Activated naive CD4-positive, alpha-beta T cell treated with Interleukin-2 at 50 U/mL for 16 hours (primary cell): ENCODE data around the gene VEGFC.

Source experiments
- DNase-seq: peaks from one replicate; pipeline ENCODE4 v3.0.0-alpha.2; 2020

The VEGFC gene, protein sequence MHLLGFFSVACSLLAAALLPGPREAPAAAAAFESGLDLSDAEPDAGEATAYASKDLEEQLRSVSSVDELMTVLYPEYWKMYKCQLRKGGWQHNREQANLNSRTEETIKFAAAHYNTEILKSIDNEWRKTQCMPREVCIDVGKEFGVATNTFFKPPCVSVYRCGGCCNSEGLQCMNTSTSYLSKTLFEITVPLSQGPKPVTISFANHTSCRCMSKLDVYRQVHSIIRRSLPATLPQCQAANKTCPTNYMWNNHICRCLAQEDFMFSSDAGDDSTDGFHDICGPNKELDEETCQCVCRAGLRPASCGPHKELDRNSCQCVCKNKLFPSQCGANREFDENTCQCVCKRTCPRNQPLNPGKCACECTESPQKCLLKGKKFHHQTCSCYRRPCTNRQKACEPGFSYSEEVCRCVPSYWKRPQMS

DNA sequence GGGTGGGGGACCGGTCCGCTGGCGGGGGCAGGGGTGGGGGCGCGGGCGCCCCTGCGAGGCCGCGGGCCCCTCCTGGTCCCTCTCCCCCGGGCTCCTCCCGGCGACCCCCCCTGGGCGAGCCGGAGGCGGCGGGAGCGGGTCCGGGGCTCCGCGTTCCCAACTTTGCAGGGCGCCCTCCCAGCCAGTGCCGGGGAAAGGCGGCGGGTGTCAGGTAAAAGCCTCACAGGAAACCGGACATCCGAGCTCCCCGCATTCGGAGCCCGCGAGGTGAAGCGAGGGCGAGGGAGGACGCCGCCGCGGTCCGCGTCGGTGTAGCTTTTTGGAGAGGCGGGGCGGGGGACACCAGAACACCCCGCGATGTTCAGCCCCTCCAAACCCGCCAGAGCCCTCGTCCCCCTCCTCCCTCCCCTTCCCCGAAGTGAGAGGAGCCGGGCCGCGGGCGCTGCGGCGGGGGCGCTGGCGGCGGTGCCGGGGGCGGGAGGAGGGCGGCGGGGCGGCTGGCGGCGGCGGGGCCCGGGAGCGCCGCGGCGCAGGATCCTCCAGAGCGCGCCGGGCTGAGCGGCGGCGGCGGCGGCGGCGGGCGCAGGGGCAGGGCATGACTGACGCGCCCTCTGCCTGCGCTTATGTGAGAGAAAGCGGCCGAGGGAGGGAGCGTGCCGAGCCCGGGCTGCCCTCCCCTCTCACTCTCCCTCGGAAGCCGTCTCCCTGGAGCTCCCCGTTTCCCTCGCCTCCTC, at the start of gene VEGFC:
TSS of gene VEGFC (minus strand) at position 597 of the 734 bp plus-strand sequence. CDS start 611 bp downstream, outside the sequence.
- no peak for DNase-seq

- no peak for DNase-seq
These were observed 49.0 kb upstream of the VEGFC start for GRCh38 chr4:176841711-176842112.

DNA sequence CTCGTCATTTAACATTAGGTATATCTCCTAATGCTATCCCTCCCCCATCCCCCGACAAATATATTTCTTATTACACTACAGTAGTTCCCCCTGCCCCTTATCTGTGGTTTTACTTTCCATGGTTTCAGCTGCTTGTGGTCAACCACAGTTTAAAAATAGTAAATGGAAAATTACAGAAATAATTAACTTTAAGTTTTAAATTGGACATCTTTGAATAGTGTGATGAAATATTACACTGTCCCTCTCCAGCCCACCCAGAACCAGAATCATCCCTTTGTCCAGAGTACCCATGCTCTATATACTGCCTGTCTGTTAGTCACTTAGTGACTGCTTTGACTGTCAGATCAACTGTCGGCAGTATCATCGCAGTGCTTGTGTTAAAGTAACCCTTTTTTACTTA, 47.4 kb upstream of the VEGFC start:
- DNase-seq: no peak

DNA sequence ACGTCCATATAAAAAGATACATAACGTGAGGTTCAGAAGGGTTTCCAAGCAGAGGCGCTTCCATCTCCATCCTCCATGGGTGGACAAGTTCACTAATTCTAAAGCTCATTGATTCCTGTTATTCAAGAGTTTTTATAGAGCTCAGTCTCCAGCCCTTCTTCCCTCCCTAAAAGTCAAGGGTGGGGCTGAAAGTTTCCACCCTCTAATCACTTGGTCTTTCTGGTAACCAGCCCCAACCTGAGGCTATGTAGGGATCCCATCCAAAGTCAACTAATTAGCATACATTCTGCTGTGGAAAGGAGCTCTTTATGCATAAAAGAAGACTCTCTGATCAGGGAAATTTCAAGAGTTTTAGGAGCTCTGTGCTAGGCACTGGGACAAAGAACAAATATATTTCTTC, 46.9 kb upstream of the VEGFC start:
- no peak for DNase-seq

DNA sequence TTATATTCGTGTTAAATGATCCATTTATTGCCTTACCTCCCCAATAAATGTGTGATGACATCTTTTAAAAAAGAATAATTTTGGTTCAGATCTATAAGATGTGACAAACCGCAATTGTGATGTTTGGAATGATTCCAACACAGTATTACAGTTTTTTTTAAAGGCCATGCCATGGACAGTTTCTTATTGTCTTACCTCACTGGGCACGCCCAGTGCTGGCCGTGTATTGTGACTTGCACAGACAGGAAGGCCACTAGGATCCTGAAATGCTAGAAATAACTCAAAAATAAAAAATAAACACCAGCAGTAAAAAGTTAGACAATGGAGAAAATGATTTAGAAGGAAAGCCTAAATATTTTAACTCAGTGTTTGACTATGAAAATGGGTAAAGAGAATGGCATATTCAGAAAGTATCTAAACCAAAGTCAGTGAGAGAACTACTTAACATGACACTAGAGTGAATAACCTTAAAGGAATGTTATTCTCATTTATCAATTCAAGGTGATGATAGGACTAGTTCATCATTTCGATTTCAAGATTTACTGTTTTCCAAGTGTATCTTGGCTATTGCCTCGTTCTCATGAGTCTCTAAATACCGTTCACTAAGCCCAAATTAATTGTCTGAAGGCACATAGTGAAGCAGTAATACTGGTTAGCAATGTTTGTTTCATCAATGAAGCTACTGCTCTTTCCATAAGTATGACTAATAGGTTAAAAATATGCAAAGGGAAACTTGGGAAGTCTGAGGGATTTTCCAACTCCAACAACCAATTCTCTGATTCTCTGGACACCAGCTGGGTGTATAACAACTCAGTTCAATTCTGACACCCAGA, 46.1 kb upstream of the VEGFC start:
- DNase-seq: no peak

DNA sequence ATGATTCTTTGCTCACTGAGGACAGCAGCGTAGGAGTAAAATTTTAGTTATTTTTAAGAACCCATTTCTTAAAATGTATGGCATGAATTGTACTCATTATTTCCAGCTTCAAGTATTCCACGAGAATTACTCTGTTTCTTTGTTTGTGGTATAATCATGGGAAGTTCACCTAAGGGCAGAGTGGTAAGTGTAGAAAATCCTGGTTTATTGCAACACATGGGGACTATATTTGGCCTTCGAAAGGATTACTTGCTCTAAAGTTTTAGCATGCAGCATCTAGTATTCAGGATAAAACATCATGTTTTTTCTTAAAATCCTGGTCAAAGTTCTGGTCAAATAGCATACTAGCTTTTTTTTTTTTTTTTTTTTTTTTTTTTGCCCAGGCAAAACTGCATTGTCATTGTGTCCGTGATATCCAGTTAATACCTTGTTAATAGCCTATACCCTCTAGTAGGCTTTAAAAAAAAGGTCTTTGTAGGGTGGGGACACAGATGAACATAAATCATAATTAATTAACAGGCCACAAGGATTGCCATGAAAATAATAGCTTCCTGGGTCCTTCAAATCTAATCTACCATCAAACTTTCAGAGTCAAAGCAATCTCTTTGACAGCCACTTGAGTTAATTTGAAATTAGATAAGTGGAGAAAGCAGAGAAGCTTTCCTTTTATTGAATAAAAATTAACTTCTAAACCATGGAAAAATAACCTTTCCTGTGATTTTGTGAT, 44.6 kb upstream of the VEGFC start:
- no peak for DNase-seq

- DNase-seq: no peak
These were observed 41.8 kb upstream of the VEGFC start for GRCh38 chr4:176834531-176834930.

DNA sequence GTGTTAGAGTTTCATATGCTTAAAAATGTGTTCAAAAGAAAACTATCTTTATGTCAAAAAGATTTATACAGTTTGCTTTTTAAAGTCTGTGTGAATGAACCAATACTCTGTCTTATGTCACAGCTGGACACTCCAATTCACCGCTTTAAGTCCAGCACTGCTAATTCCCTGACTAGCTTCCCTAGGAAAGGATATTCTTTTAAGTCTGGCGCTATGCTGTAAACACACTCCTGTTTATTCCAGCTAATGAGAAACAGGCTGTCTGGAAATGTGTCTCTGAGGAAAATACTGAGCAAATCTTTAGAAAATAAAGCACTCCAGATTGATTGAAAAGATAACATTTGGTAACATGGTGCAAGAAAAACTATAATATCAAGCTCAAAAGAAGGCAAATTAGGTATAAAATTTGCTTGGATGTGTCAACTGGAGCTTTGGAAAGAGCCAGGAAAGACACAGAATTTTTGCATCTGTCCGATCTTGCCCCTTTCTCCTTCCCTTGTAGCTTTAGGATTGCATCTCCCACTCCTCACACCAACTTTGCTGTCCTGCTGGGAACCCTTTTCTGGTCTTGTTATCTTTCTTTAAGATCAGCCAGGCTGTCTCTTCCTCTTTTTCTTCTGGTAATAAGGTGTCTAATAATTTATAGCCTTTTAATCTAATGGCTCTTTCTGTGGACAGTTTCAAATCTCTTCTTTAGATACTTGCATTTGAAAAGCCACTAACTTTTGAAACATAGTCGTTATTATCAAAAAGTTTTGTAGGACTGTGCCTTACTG, 40.9 kb upstream of the VEGFC start:
- DNase-seq: no peak

DNA sequence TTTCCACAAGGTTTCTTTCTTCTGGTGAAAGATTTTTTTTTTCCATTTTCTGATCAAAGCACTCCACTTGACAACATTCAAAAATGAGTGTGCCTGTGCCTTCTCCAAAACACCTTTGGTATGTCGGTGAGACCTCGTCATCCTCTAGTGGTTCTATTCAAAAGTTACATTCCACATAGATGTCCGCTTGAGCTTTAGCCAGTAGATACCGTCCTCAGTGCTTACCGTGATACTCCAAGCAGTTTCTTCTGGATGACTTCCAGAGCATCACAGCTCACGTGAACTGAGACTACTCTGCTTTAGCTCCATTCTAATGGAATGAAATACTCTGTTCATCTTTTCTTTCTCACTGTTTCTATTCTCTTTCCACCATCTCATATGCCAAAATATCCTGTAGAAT, 38.2 kb upstream of the VEGFC start:
- no peak for DNase-seq

DNA sequence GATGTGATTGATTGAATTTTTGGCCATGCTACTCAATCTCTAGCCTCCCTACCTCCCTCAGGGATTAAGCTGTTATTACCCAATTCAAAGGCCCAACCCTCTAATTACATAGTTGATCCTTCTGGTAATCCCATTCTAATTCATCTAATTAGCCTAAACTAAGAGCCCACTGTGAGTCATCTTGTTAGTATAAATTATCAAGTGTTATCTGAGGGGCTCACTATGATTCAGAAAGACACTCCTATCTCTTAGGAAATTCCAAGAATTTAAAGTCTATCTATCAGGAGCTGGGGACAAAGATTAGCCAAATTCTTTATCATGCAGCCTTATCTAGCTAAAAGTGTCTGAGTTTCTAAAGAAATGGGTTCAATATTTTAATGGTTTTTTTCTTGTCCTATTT, 32.9 kb upstream of the VEGFC start:
- no peak for DNase-seq

GRCh38 chr4:176824645-176825366, 32.1 kb upstream of the VEGFC start:
- DNase-seq: no peak

GRCh38 chr4:176818531-176818930, 25.8 kb upstream of the VEGFC start:
- no peak for DNase-seq

DNA sequence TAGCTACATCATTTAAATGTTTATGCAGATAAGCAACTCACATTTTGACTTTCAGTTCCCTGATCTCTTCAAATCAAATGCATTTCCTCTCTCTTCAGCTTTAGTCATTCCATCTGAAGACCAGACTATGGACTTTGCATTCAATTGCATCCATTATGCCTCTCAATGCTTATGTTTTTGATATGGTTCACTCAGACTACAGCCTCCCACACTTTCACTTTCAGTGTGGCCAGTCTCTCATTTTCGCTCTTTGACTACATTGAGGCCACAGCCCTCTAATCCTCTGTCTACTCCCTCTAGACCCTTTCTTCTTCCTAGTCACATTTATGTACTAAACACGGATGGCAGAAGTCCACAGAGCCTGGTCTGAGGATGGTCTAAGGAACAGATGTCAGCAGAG, 24.5 kb upstream of the VEGFC start:
- no peak for DNase-seq

DNA sequence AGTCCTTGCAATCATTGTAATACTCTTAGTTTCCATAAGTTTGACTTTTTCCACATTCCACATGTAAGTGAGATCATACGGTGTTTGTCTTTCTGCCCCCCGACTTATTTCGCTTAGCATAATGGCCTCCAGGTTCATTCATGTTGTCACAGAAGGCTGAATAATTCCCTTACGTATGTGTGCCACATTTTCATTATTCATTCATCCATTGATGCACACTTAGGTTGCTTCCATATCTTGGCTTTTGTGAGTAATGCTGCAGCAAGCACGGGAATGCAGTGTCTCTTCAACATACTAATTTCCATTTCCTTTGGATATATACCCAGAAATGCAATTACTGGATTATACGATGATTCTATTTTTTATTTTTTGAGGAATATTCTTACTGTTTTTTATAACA, 22.0 kb upstream of the VEGFC start:
- no peak for DNase-seq

DNA sequence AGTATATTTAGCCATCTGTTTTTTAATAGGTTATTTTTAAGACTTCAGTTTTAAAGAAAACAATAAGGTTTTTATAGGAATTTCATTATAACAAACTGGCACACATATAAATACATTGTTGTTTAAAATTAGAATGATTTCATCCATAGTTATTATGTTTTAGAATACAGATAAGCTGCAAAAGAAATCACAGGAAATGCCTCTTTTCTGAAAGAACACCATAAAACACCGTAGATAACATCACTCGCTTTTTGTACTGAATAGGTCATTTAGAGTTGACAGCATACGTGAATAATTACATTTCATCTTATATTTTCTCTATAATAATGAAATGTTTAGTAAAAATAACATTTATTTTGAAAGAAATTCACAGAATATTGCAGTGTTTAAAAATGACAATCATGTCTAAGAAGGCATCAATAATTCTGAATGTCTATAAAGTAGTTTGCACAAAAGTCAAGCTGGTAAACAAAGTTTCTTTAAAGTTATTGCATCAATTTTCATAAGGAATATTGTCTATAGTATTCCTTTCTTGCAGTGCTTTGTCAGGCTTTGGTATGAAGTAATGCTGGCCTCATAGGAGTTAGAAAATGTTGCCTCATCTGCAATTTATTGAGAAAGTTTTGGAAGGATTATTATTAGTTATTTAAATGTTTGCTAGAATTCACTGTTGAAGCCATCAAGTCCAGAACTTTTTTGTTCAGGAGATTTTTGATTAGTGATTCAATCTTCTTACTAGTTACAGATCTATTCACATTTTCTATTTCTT, 17.9 kb upstream of the VEGFC start:
- DNase-seq: no peak

DNA sequence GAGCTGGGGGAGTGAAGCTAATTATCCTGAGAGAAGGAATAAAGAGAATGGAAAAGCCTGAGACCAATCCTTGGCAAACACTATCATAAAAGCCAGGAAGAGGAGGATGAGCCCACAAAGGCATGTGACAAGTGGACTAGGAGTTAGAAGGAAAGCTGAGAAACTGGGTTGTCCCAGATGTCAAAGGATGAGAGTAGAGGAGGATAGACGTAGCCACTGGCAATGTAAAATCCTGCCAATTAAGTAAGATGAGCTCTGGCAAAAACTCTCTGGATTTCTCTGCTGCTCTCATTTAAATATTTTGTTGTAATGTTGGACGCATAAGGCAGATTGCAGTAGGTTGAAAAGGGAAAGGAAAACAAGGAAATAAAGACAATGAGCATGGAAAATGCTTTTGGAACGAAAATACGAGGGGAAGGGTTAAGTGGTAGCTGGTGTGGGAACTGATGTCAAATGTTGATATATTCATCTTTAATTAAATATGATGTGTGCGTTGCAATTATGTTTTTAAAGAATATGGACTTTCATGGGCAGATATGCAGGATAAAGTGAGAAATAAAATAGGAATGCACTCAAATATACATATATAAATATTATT, 14.2 kb upstream of the VEGFC start:
- DNase-seq: no peak

DNA sequence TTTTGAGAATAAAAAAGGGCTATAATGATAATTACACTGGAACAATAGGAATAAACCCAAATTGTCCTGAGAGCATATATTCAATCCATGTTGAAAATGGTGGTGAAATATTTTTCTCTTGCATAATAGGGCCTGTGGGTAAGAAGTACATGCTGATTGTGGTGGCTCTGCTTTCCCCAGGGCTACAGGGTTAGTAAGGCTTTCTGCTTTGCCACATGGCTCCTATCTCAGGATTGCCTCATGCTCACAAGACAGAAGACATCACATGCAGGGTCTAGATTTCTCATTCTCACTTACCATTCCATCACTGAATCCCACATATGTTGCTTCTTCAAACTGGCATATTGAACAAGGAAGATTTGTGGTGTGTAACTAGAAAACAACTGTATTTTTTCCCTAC, 12.4 kb upstream of the VEGFC start:
- no peak for DNase-seq

DNA sequence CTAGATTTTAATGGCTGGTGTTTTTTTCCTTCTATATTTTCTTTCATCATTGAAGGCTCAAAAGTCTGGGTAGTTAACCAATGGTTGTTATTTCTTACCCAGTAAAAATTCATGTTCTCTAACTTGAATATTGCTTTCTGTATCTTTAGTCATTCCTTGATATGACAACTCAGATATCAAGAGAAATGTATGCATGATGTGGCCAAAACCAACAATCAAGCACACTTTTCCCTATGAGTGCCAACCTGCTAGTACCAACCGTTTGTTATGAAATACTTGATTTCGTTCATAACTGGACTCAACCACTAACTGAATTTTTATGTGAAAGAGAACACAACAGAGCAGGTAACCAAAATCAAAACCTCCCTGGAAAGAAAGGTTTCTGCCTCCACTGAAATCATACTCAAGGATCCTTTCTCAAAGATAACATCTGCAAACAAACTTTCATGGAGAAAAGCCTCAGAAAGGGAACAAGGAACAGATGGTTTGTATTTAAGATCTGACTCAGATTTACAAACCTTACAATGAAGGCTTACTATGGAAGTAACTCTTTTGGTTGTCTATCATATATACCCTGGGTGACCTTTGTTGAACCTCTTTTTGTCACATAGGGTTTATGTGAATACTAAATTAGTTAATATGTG, 8.3 kb upstream of the VEGFC start:
- no peak for DNase-seq

DNA sequence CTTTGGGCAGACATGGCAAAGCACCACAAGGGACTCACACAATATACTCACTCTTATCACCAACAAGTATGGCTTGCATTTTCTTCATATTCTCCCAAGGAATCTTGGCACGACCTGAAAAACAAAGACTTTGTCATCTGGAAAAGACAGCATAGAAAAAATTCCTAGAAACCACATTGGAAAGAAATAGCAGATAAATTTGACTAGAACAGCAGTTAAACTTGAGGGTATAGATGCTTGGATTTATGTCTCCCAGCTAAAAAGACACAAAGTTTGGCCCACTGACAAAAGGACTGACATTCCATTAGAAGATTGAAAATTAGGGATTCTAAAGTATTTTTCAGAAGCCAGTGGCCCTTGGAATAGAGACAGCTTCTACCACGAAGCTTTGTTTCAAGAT, 6.9 kb upstream of the VEGFC start:
- no peak for DNase-seq

GRCh38 chr4:176798540-176798939, 5.8 kb upstream of the VEGFC start:
- DNase-seq: no peak
